ENCODE results near the gene UCHL5. TPM values are rescaled to one million over a fixed set of nuclear protein-coding genes. Genes with fewer than 3 reads are reported as not detected.
"Not testable (repeated sequence)": the region's sequence is repeated elsewhere in the genome, so short reads cannot be mapped to it uniquely, and the experiment has no call there.

UCHL5 gene
- total RNA-seq, 2 donors from 2014 or later: 21.0 to 40.8 TPM

GRCh38 chr1:193040011-193040410 lies 19.1 kb downstream of the UCHL5 start:
- ATAC-seq (ENCODE audit: insufficient number of reproducible peaks, low FRiP score, low read depth): no peak
- H3K27ac ChIP-seq: no peak overlapping the region
- TF ChIP-seq CTCF (IDR thresholded peaks at IDR 0.05): no peak
- no peaks in the 10 kb centered on the region for H3K9me3 ChIP-seq
- H3K4me3 ChIP-seq: no peak overlapping the region
- no peaks in the 10 kb centered on the region for H3K27me3 ChIP-seq (replicated peaks; ENCODE audit: insufficient read depth)
- no peak for DNase-seq (ENCODE audit: low spot score)
- H3K4me1 ChIP-seq (ENCODE audit: control insufficient read depth in 1 of 2, low read depth in 2 of 2): no peaks in the 10 kb centered on the region
- H3K36me3 ChIP-seq: peaks cover 3% of the 10 kb centered on the region

- ATAC-seq (ENCODE audit: insufficient number of reproducible peaks, low FRiP score, low read depth) (no peak), DNase-seq (ENCODE audit: low spot score) (no peak)
- no peak overlapping the region for H3K27ac ChIP-seq
- H3K27me3 ChIP-seq (replicated peaks; ENCODE audit: insufficient read depth): no peaks in the 10 kb centered on the region
- no peaks in the 10 kb centered on the region for H3K4me1 ChIP-seq (ENCODE audit: control insufficient read depth in 1 of 2, low read depth in 2 of 2)
- no peaks in the 10 kb centered on the region for H3K9me3 ChIP-seq
- H3K36me3 ChIP-seq: no peaks in the 10 kb centered on the region
- H3K4me3 ChIP-seq: no peak overlapping the region
- TF ChIP-seq CTCF (IDR thresholded peaks at IDR 0.05): no peak
Observed at GRCh38 chr1:193036337-193037047, 22.7 kb downstream of the UCHL5 start.

GRCh38 chr1:193033610-193034009 lies 25.6 kb downstream of the UCHL5 start:
- no peak for TF ChIP-seq CTCF (IDR thresholded peaks at IDR 0.05)

GRCh38 chr1:193032643-193033427 lies 26.3 kb downstream of the UCHL5 start:
- H3K27me3 ChIP-seq (replicated peaks; ENCODE audit: insufficient read depth); ATAC-seq (ENCODE audit: insufficient number of reproducible peaks, low FRiP score, low read depth); H3K36me3 ChIP-seq: not testable (repeated sequence)

More at GRCh38 chr1:193033610-193034009, 25.6 kb downstream of the UCHL5 start:
- Histone ChIP-seq H3K4me3 (no peak overlapping the region), H3K27me3 (replicated peaks; ENCODE audit: insufficient read depth) (no peaks in the 10 kb centered on the region), H3K27ac (no peak overlapping the region), H3K4me1 (ENCODE audit: control insufficient read depth in 1 of 2, low read depth in 2 of 2) (no peaks in the 10 kb centered on the region), H3K36me3 (no peaks in the 10 kb centered on the region), H3K9me3 (no peaks in the 10 kb centered on the region)
- DNase-seq (ENCODE audit: low spot score) (no peak), ATAC-seq (ENCODE audit: insufficient number of reproducible peaks, low FRiP score, low read depth) (no peak)

GRCh38 chr1:193031431-193031830 lies 27.7 kb downstream of the UCHL5 start:
- Histone ChIP-seq H3K36me3 (no peaks in the 10 kb centered on the region), H3K4me3 (no peak overlapping the region), H3K9me3 (no peaks in the 10 kb centered on the region), H3K27ac (no peak overlapping the region), H3K4me1 (ENCODE audit: control insufficient read depth in 1 of 2, low read depth in 2 of 2) (no peaks in the 10 kb centered on the region), H3K27me3 (replicated peaks; ENCODE audit: insufficient read depth) (no peaks in the 10 kb centered on the region)
- no peak for TF ChIP-seq CTCF (IDR thresholded peaks at IDR 0.05)
- ATAC-seq (ENCODE audit: insufficient number of reproducible peaks, low FRiP score, low read depth): no peak
- DNase-seq (ENCODE audit: low spot score): no peak

More at GRCh38 chr1:193032643-193033427, 26.3 kb downstream of the UCHL5 start:
- not testable (repeated sequence) for H3K27ac ChIP-seq; DNase-seq (ENCODE audit: low spot score); H3K9me3 ChIP-seq; H3K4me1 ChIP-seq (ENCODE audit: control insufficient read depth in 1 of 2, low read depth in 2 of 2); H3K4me3 ChIP-seq

Data from thoracic aorta (tissue), 2 donors.